Transverse colon (tissue), 4 donors: Measurements from ENCODE around the gene PDE4D.

Source experiments
- POLR2AphosphoS5 ChIP-seq, 3 donors: sonication (generic); formaldehyde crosslinking; IDR thresholded peaks; one replicate each; pipeline ENCODE4 v1.6.1; 2016; ENCODE audit warnings: antibody characterized with exemption in 3 of 3
- TF ChIP-seq, protein P1 (sequence below), 5 experiments: fragments of 200-600 bp in 3 of 5; fragments of 450-650 bp in 2 of 5; sonication (generic) in 3 of 5; IDR thresholded peaks; 1 replicate in 2 of 5; 2 replicates in 3 of 5; pipeline ENCODE4 v1.5.1; 2016 to 2017; ENCODE audit warnings: antibody characterized with exemption in 5 of 5, inconsistent platforms in 3 of 5, mild to moderate bottlenecking in 2 of 5, moderate library complexity in 1 of 5

DNA sequence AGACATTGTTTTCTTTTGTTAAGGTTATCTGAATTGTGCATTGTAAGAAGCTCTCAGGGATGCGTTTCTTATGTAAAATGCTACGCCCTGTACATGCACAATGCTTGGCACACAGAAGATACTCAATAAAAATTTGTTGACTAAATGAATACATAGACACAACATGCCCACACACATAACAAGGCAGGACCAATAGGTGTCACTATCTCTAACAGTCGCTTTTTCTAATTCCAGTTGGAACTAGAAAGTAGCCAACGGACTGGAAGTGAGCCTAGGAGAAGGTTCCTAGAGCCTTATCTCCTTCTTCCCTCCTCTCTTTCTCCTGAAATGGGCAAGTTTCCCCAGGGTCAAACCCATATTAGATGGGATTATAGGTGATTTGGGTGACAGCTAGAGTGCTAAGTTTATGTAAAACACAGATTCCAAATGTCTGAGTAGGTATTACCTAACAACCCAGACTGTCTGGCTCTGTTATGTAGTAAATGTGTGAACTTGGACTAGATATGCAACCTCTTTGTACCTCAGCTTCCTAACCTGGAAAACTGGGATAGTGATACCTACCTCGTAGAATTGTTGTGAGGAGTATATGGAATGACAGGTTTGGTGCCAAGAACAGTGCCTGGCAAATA, 707.7 kb downstream of the PDE4D start:
- TF ChIP-seq, protein P1, sequence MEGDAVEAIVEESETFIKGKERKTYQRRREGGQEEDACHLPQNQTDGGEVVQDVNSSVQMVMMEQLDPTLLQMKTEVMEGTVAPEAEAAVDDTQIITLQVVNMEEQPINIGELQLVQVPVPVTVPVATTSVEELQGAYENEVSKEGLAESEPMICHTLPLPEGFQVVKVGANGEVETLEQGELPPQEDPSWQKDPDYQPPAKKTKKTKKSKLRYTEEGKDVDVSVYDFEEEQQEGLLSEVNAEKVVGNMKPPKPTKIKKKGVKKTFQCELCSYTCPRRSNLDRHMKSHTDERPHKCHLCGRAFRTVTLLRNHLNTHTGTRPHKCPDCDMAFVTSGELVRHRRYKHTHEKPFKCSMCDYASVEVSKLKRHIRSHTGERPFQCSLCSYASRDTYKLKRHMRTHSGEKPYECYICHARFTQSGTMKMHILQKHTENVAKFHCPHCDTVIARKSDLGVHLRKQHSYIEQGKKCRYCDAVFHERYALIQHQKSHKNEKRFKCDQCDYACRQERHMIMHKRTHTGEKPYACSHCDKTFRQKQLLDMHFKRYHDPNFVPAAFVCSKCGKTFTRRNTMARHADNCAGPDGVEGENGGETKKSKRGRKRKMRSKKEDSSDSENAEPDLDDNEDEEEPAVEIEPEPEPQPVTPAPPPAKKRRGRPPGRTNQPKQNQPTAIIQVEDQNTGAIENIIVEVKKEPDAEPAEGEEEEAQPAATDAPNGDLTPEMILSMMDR (IDR thresholded peaks at IDR 0.05) = no peak
- TF ChIP-seq POLR2AphosphoS5 (IDR thresholded peaks at IDR 0.05) = no peak
